ENCODE data around the gene TBC1D1. TPM values are rescaled to one million over a fixed set of nuclear protein-coding genes. Genes with fewer than 3 reads are reported as not detected.
A peak's percentile ranks its signal among the peaks of the same experiment; 100 is the strongest.

Gene TBC1D1
- polyA plus RNA-seq, 1 donor from 2014 or later, result 23.2 TPM

DNA sequence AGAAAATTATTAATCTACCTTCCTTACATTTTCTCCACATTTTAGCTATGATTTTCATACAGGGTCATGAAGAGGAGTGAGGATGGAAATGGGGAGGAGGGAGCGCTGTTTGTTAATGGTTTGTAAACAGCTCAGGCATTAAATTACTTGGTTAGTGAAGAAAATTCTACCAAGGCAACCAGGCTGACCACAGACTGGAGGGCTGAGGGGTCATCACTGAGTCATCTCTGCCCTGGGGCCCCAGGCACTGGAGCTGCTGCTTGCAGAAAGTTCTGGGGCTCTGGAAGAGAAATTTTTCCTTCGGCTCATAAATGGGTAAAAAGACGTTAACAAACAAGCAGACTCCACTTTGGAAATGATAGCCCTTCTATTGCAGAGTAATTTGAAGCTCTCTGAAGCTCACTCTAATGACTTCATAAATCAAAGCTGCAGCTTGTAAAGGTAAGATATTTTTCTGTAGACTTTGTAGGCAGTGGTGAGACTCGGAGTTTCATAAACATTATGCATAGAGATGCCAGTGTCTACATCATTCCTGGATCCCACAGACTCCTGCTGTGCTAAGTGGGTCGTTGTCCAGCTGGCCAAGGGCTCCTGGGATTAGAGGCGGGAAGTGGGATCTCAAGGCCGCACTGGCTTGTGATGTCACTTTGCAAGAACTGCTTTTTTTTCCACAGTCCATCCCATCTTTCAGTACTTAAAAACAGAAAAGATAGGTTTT is 228.9 kb downstream of the TBC1D1 start:
- Histone ChIP-seq H3K9ac (ENCODE audit: low read length) (no peak overlapping the region), H3K36me3 (ENCODE audit: insufficient read depth, low read length) (no peaks in the 10 kb centered on the region), H3K9me2 (ENCODE audit: insufficient read depth, low read length) (no peaks in the 10 kb centered on the region), H4K20me1 (ENCODE audit: insufficient read depth) (no peaks in the 10 kb centered on the region), H3K4me3 (ENCODE audit: low read length) (no peak overlapping the region), H3K79me2 (replicated peaks; ENCODE audit: insufficient read depth, low read length) (no peaks in the 10 kb centered on the region), H3K4me2 (ENCODE audit: low read length) (no peak overlapping the region), H2AFZ (ENCODE audit: low read depth, low read length) (no peak overlapping the region), H3K27me3 (ENCODE audit: insufficient read depth, low read depth, low read length) (no peaks in the 10 kb centered on the region), H3K9me3 (ENCODE audit: low read length) (no peaks in the 10 kb centered on the region), H3F3A (ENCODE audit: insufficient read depth, low read length, poor library complexity, severe bottlenecking) (no peaks in the 10 kb centered on the region), H3K27ac (ENCODE audit: low read length) (peak overlapping the region; percentile 3)
- TF ChIP-seq POLR2AphosphoS5 (IDR thresholded peaks at IDR 0.05) (peak; percentile 24), MXI1 (conservative IDR thresholded peaks at IDR 0.05; ENCODE audit: poor library complexity, severe bottlenecking) (no peak), TAF1 (IDR thresholded peaks at IDR 0.05; ENCODE audit: low read depth) (no peak), EZH2 (IDR thresholded peaks at IDR 0.05; ENCODE audit: borderline replicate concordance, insufficient read depth, low read length, poor library complexity, severe bottlenecking) (no peak), RAD21 (conservative IDR thresholded peaks at IDR 0.05) (no peak), SMC3 (conservative IDR thresholded peaks at IDR 0.05; ENCODE audit: poor library complexity) (no peak), EP300 (conservative IDR thresholded peaks at IDR 0.05; ENCODE audit: poor library complexity, severe bottlenecking) (no peak)
- TF ChIP-seq, protein P1, sequence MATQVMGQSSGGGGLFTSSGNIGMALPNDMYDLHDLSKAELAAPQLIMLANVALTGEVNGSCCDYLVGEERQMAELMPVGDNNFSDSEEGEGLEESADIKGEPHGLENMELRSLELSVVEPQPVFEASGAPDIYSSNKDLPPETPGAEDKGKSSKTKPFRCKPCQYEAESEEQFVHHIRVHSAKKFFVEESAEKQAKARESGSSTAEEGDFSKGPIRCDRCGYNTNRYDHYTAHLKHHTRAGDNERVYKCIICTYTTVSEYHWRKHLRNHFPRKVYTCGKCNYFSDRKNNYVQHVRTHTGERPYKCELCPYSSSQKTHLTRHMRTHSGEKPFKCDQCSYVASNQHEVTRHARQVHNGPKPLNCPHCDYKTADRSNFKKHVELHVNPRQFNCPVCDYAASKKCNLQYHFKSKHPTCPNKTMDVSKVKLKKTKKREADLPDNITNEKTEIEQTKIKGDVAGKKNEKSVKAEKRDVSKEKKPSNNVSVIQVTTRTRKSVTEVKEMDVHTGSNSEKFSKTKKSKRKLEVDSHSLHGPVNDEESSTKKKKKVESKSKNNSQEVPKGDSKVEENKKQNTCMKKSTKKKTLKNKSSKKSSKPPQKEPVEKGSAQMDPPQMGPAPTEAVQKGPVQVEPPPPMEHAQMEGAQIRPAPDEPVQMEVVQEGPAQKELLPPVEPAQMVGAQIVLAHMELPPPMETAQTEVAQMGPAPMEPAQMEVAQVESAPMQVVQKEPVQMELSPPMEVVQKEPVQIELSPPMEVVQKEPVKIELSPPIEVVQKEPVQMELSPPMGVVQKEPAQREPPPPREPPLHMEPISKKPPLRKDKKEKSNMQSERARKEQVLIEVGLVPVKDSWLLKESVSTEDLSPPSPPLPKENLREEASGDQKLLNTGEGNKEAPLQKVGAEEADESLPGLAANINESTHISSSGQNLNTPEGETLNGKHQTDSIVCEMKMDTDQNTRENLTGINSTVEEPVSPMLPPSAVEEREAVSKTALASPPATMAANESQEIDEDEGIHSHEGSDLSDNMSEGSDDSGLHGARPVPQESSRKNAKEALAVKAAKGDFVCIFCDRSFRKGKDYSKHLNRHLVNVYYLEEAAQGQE (IDR thresholded peaks at IDR 0.05; ENCODE audit: borderline replicate concordance), result peak; percentile 98
- TF ChIP-seq, protein P2, sequence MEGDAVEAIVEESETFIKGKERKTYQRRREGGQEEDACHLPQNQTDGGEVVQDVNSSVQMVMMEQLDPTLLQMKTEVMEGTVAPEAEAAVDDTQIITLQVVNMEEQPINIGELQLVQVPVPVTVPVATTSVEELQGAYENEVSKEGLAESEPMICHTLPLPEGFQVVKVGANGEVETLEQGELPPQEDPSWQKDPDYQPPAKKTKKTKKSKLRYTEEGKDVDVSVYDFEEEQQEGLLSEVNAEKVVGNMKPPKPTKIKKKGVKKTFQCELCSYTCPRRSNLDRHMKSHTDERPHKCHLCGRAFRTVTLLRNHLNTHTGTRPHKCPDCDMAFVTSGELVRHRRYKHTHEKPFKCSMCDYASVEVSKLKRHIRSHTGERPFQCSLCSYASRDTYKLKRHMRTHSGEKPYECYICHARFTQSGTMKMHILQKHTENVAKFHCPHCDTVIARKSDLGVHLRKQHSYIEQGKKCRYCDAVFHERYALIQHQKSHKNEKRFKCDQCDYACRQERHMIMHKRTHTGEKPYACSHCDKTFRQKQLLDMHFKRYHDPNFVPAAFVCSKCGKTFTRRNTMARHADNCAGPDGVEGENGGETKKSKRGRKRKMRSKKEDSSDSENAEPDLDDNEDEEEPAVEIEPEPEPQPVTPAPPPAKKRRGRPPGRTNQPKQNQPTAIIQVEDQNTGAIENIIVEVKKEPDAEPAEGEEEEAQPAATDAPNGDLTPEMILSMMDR (IDR thresholded peaks at IDR 0.05; ENCODE audit: poor library complexity, severe bottlenecking), result no peak

DNA sequence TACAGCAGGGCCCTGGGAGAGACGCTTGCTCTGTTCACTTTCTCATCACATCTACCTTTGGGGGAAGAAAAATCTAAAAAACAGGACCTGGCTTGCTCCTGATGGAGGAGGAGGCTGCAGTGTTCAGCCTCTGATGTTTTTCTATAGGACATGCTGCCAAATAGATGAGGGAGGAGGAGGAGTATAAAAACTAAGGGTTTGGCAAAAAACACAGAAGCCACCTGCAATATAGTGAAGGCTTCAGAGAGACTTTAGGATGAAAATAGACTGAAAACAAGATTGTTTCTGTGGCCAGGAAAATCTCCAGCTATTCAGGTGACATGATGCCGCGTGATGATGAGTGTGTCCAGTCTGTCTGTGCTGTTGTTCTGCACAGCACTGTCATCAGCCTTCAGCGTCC is 229.9 kb downstream of the TBC1D1 start:
- H3K27ac ChIP-seq (ENCODE audit: low read length), result no peak overlapping the region
- H3K36me3 ChIP-seq (ENCODE audit: insufficient read depth, low read length), result no peaks in the 10 kb centered on the region
- H3K27me3 ChIP-seq (ENCODE audit: insufficient read depth, low read depth, low read length), result no peaks in the 10 kb centered on the region
- no peaks in the 10 kb centered on the region for H3F3A ChIP-seq (ENCODE audit: insufficient read depth, low read length, poor library complexity, severe bottlenecking)
- H3K9ac ChIP-seq (ENCODE audit: low read length), result no peak overlapping the region
- no peak overlapping the region for H3K4me2 ChIP-seq (ENCODE audit: low read length)
- no peaks in the 10 kb centered on the region for H3K9me2 ChIP-seq (ENCODE audit: insufficient read depth, low read length)
- no peak for TF ChIP-seq EP300 (conservative IDR thresholded peaks at IDR 0.05; ENCODE audit: poor library complexity, severe bottlenecking)
- no peak for TF ChIP-seq POLR2AphosphoS5 (IDR thresholded peaks at IDR 0.05)
- no peak for TF ChIP-seq SMC3 (conservative IDR thresholded peaks at IDR 0.05; ENCODE audit: poor library complexity)
- TF ChIP-seq RAD21 (conservative IDR thresholded peaks at IDR 0.05), result no peak
- TF ChIP-seq EZH2 (IDR thresholded peaks at IDR 0.05; ENCODE audit: borderline replicate concordance, insufficient read depth, low read length, poor library complexity, severe bottlenecking), result no peak
- TF ChIP-seq, protein P2 (IDR thresholded peaks at IDR 0.05; ENCODE audit: poor library complexity, severe bottlenecking), result no peak
- TF ChIP-seq MXI1 (conservative IDR thresholded peaks at IDR 0.05; ENCODE audit: poor library complexity, severe bottlenecking), result no peak
- TF ChIP-seq, protein P1 (IDR thresholded peaks at IDR 0.05; ENCODE audit: borderline replicate concordance), result no peak
- TF ChIP-seq TAF1 (IDR thresholded peaks at IDR 0.05; ENCODE audit: low read depth), result no peak
- H3K79me2 ChIP-seq (replicated peaks; ENCODE audit: insufficient read depth, low read length), result no peaks in the 10 kb centered on the region
- H4K20me1 ChIP-seq (ENCODE audit: insufficient read depth), result no peaks in the 10 kb centered on the region
- no peak overlapping the region for H2AFZ ChIP-seq (ENCODE audit: low read depth, low read length)
- H3K4me3 ChIP-seq (ENCODE audit: low read length), result no peak overlapping the region
- no peaks in the 10 kb centered on the region for H3K9me3 ChIP-seq (ENCODE audit: low read length)

All from neural cell (in vitro differentiated cells).